Keratinocyte (primary cell): Measurements from ENCODE around the gene AP5M1. TPM values are rescaled to one million over a fixed set of nuclear protein-coding genes. Genes with fewer than 3 reads are reported as not detected.

ENCODE experiments used
- DNase-seq: peaks from one replicate; pipeline ENCODE4 v3.0.0-alpha.2; 2011; ENCODE audit warnings: low read depth, missing footprints, low spot score
- FAIRE-seq: peaks from 2 replicates; lab custom pipeline; 2011; peaks lifted over from hg19 to GRCh38; lab: Jason Lieb, UNC
- H2AFZ ChIP-seq: 2 replicates; pipeline ENCODE4 v1.6.0; 2012; ENCODE audit warnings: low read length, control low read depth, inconsistent platforms; ENCODE audit not compliant: control insufficient read depth
- H3K27ac ChIP-seq: 2 replicates; pipeline ENCODE4 v1.5.1; 2011; ENCODE audit warnings: low read length; ENCODE audit not compliant: control insufficient read depth, insufficient read depth
- H3K27me3 ChIP-seq: 3 replicates; pipeline ENCODE4 v1.6.0; 2011; ENCODE audit warnings: low read length; ENCODE audit not compliant: control insufficient read depth, insufficient read depth; ENCODE audit errors: extremely low read depth
- H3K36me3 ChIP-seq, 2 experiments: 2 replicates in 1 of 2; 3 replicates in 1 of 2; pipeline ENCODE4 v1.5.1; 2011; ENCODE audit warnings: low read length in 2 of 2, mild to moderate bottlenecking in 1 of 2; ENCODE audit not compliant: control insufficient read depth in 2 of 2, insufficient read depth in 2 of 2; ENCODE audit errors: extremely low read depth in 1 of 2
- H3K4me1 ChIP-seq: 3 replicates; pipeline ENCODE4 v1.5.1; 2011; ENCODE audit warnings: low read length; ENCODE audit not compliant: control insufficient read depth, insufficient read depth; ENCODE audit errors: extremely low read depth
- H3K4me2 ChIP-seq: 3 replicates; pipeline ENCODE4 v1.6.0; 2011; ENCODE audit warnings: low read depth, low read length; ENCODE audit not compliant: control insufficient read depth, insufficient read depth; ENCODE audit errors: extremely low read depth
- H3K4me3 ChIP-seq, 3 experiments: fragments of 200-600 bp in 1 of 3; sonication (generic) in 1 of 3; 2 replicates in 2 of 3; 3 replicates in 1 of 3; pipeline ENCODE4 v1.5.1; 2011 to 2016; ENCODE audit warnings: low read length in 3 of 3, mild to moderate bottlenecking in 3 of 3, control low read depth in 2 of 3, inconsistent platforms in 1 of 3, low read depth in 1 of 3, mixed read lengths in 1 of 3, mixed run types in 1 of 3, moderate library complexity in 1 of 3; ENCODE audit not compliant: control insufficient read depth in 2 of 3, insufficient read depth in 2 of 3; ENCODE audit errors: extremely low read depth in 1 of 3
- H3K79me2 ChIP-seq: 2 replicates; pipeline ENCODE4 v1.6.0; 2012; ENCODE audit warnings: low read length; ENCODE audit not compliant: control insufficient read depth, insufficient read depth
- H3K9ac ChIP-seq: 3 replicates; pipeline ENCODE4 v1.6.0; 2011; ENCODE audit warnings: low read length; ENCODE audit not compliant: control insufficient read depth, insufficient read depth; ENCODE audit errors: extremely low read depth
- H3K9me1 ChIP-seq: 3 replicates; pipeline ENCODE4 v1.6.0; 2011; ENCODE audit warnings: low read length; ENCODE audit not compliant: control insufficient read depth, insufficient read depth; ENCODE audit errors: extremely low read depth
- H3K9me3 ChIP-seq: 2 replicates; pipeline ENCODE4 v1.5.1; 2012; ENCODE audit warnings: low read depth, low read length; ENCODE audit not compliant: control insufficient read depth
- H4K20me1 ChIP-seq: 3 replicates; pipeline ENCODE4 v1.6.0; 2011; ENCODE audit warnings: low read length; ENCODE audit not compliant: control insufficient read depth, insufficient read depth; ENCODE audit errors: extremely low read depth
- CTCF ChIP-seq, 3 experiments: IDR thresholded peaks in 1 of 3; conservative IDR thresholded peaks in 1 of 3; optimal IDR thresholded peaks in 1 of 3; 2 replicates in 2 of 3; 3 replicates in 1 of 3; pipeline versions ENCODE3 to v1.5.1; 2011; ENCODE audit warnings: low read length in 3 of 3, mild to moderate bottlenecking in 3 of 3, moderate library complexity in 2 of 3, control low read depth in 1 of 3, inconsistent platforms in 1 of 3; ENCODE audit not compliant: insufficient read depth in 2 of 3; ENCODE audit errors: extremely low read depth in 1 of 3
- EZH2 ChIP-seq: IDR thresholded peaks from one replicate; pipeline ENCODE4 v1.6.1; 2012; ENCODE audit warnings: inconsistent platforms, mild to moderate bottlenecking, low read length, moderate library complexity
- dilution Hi-C: fragments of 300-500 bp; cut with MboI; formaldehyde crosslinking; loops from one replicate; pipeline ENCODE4 v1.7.0; 2020; ENCODE audit warnings: low sequenced_read_pairs; ENCODE audit not compliant: extremely low pct_ligation_motif_present
- polyA plus RNA-seq, 5 experiments: library from polyadenylated mRNA; depleted of rRNA in 3 of 5; stranded (reverse) in 3 of 5; stranded (forward) in 1 of 5; unstranded in 1 of 5; fragments of >200 nt; gene quantifications; 1 replicate in 1 of 5; 2 replicates in 3 of 5; 3 replicates in 1 of 5; pipeline versions ENCODE4 v1.2.1 to v1.2.3, GENCODE V29; 2011 to 2012; ENCODE audit warnings: missing spikeins in 2 of 5, low read depth in 1 of 5, low replicate concordance in 1 of 5

Gene AP5M1
- polyA plus RNA-seq, 1 donor (not counting 4 experiments of a cell fraction or from before 2014, with no cell fraction given): 35.8 TPM

- DNase-seq (no peak), FAIRE-seq (no peak)
- H3K9ac ChIP-seq: no peak overlapping the region
- peaks cover 2% of the 10 kb centered on the region for H4K20me1 ChIP-seq
- no peak overlapping the region for H3K4me3 ChIP-seq
- no peaks in the 10 kb centered on the region for H3K36me3 ChIP-seq
- H2AFZ ChIP-seq: no peak overlapping the region
- TF ChIP-seq EZH2: no peak
- no peak for TF ChIP-seq CTCF (optimal IDR thresholded peaks at IDR 0.05 in 1 of 3, IDR thresholded peaks at IDR 0.05 in 1 of 3, conservative IDR thresholded peaks at IDR 0.05 in 1 of 3; ENCODE audit: extremely low read depth in 1 of 3, insufficient read depth in 2 of 3, low read length in 3 of 3)
- peaks cover 83% of the 10 kb centered on the region for H3K79me2 ChIP-seq
- peaks cover 2% of the 10 kb centered on the region for H3K9me1 ChIP-seq
- H3K27ac ChIP-seq: no peak overlapping the region
- peaks cover 2% of the 10 kb centered on the region for H3K4me1 ChIP-seq
- H3K9me3 ChIP-seq: no peaks in the 10 kb centered on the region
- H3K27me3 ChIP-seq: no peaks in the 10 kb centered on the region
- dilution Hi-C loops: no loop called here
- H3K4me2 ChIP-seq: no peak overlapping the region
Measured at GRCh38 chr14:57261604-57262003, 7.2 kb upstream of the AP5M1 start.

GRCh38 chr14:57262117-57262516, 6.7 kb upstream of the AP5M1 start:
- H3K9me1 ChIP-seq: no peaks in the 10 kb centered on the region
- H3K27me3 ChIP-seq: no peaks in the 10 kb centered on the region
- H3K4me1 ChIP-seq: peaks cover 6% of the 10 kb centered on the region
- no peak for DNase-seq
- dilution Hi-C loops: no loop called here
- peaks cover 83% of the 10 kb centered on the region for H3K79me2 ChIP-seq
- TF ChIP-seq CTCF (optimal IDR thresholded peaks at IDR 0.05 in 1 of 3, IDR thresholded peaks at IDR 0.05 in 1 of 3, conservative IDR thresholded peaks at IDR 0.05 in 1 of 3; ENCODE audit: extremely low read depth in 1 of 3, insufficient read depth in 2 of 3, low read length in 3 of 3) (no peak), EZH2 (no peak)
- H2AFZ ChIP-seq: no peak overlapping the region
- no peaks in the 10 kb centered on the region for H3K36me3 ChIP-seq
- no peaks in the 10 kb centered on the region for H3K9me3 ChIP-seq
- no peak overlapping the region for H3K4me3 ChIP-seq
- no peak overlapping the region for H3K27ac ChIP-seq
- H3K9ac ChIP-seq: no peak overlapping the region
- peaks cover 2% of the 10 kb centered on the region for H4K20me1 ChIP-seq
- H3K4me2 ChIP-seq: no peak overlapping the region
- FAIRE-seq: no peak
